Fibroblast of villous mesenchyme (primary cell): ENCODE data around the gene STAG3. TPM values are rescaled to one million over a fixed set of nuclear protein-coding genes. Genes with fewer than 3 reads are reported as not detected.
A peak's percentile ranks its signal among the peaks of the same experiment; 100 is the strongest.

Source experiments
- DNase-seq: peaks from one replicate; pipeline ENCODE4 v3.0.0-alpha.2; 2010; ENCODE audit warnings: low read depth
- H3K4me3 ChIP-seq: 2 replicates; pipeline ENCODE4 v1.5.1; 2011; ENCODE audit warnings: low read depth, mild to moderate bottlenecking, low read length
- CTCF ChIP-seq: IDR thresholded peaks from 2 replicates; pipeline ENCODE4 v1.5.1; 2012; ENCODE audit warnings: low read depth, mild to moderate bottlenecking, low read length; ENCODE audit not compliant: insufficient read depth
- total RNA-seq: library from RNA; depleted of rRNA; stranded (reverse); fragments of >200 nt; gene quantifications from 2 replicates; pipeline ENCODE4 v1.2.3, GENCODE V29; 2012

STAG3 gene
- total RNA-seq, 1 donor: under 0.01 TPM

DNA sequence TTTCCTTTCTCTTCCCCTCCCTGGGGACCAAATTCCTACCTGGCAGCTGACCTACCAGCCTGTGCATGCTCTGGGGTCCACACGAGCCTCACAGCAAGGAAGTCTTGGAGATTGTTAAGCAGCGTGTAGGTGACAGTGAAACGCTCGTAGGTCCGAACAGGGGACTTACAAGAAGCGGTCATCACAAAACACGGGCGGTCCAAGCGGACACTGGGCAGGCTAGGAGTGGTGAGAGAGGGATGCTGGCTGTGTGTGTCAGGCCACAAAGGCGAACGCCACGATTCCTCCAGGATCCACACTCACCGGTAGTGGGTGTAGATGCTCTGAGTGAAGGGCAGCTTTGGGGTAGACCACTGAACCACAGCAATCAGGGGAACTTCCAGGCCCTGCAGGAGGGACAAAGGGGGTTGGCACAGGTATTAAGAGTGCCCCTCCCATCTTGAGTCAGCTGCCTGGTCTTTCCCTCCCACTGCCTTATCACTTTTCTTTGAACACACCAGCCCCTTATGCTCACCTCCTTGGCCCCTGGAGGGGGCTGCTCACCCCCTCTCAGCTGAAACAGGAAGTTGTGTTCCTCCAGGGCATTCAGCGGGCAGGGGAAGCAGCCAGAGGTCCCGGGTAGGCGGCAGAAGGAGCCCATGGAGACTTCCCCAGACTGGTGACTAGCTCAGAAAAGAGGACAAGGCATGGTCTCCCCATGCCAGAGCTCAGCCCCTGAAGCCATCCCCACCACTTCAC is 21.2 kb upstream of the STAG3 start:
- no peak overlapping the region for H3K4me3 ChIP-seq
- DNase-seq: no peak
- no peak for TF ChIP-seq CTCF

DNA sequence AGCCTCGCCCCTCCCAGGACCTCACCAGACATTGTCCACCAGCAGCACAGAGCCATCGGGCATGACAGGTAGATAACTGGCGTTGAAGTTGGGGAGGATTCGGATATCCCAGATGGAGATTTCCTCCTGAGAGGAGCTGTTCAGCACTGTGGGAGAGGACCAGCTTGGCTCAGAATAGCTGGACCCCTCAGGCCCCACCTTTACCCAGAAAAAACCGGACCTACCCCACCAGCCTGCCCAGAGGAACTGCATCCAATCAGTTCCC is 20.7 kb upstream of the STAG3 start:
- no peak for DNase-seq
- peak overlapping the region; percentile 74 for H3K4me3 ChIP-seq
- TF ChIP-seq CTCF: no peak

GRCh38 chr7:100157334-100158228 is 20.1 kb upstream of the STAG3 start:
- H3K4me3 ChIP-seq: peak overlapping the region; percentile 74
- DNase-seq: peak; percentile 84
- peak; percentile 24 for TF ChIP-seq CTCF

GRCh38 chr7:100158229-100159098 is 19.3 kb upstream of the STAG3 start, which contains the start of gene TRAPPC14:
Gene TRAPPC14, minus strand, starts transcription at chr7:100158723. Its CDS starts 224 bp downstream, at chr7:100158499.
- H3K4me3 ChIP-seq: peak within 1 kb of the TSS; percentile 74
- TF ChIP-seq CTCF: no peak
- peak; percentile 85 for DNase-seq

DNA sequence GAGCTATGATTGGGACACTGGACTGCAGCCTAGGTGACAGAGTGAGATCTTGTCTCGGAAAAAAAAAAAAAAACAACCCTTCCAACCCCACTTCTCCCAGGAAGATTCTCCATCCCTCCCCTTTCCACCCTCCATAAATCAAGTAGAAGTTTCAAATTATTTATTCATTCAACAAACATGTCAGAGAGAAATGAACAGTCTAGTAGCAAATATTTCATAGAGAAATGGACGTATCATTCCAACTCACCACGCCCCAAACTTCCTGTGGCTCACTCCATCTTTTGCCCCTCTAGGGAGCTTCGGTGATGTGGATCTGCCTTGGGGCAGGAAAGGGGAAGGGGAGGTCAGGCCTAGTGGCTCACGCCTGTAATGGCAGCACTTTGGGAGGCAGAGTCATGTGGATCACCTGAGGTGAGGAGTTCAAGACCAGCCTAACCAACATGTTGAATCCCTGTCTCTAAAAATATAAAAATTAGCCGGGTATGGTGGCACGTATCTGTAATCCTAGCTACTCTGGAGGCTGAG is 18.6 kb upstream of the STAG3 start:
- peak overlapping the region; percentile 74 for H3K4me3 ChIP-seq
- DNase-seq: no peak
- TF ChIP-seq CTCF: no peak

GRCh38 chr7:100160067-100160466 is 17.7 kb upstream of the STAG3 start:
- DNase-seq: no peak
- H3K4me3 ChIP-seq: no peak overlapping the region
- TF ChIP-seq CTCF: no peak
